GM12878 (cell line): ENCODE data around the gene PRMT3. TPM values are rescaled to one million over a fixed set of nuclear protein-coding genes. Genes with fewer than 3 reads are reported as not detected.

Experiments used
- ATAC-seq: fragments of 200-7000 bp; cut with Tn5 transposase; 3 replicates; pipeline ENCODE4 v1.9.1; 2020; ENCODE audit warnings: mild to moderate bottlenecking, moderate library complexity
- BruUV-seq: library from RNA; stranded (reverse); fragments of 400-500 nt; replicated peaks from 2 replicates; lab custom pipeline; 2021; lab: Mats Ljungman, UMichigan
- CTCF ChIA-PET: fragments of 300-600 bp; sonication (Branson Sonifier 250); formaldehyde crosslinking; extraction: SDS; loops from one replicate; lab custom pipeline; 2021; ENCODE audit warnings: inconsistent platforms; lab: Yijun Ruan, JAX
- POLR2A ChIA-PET: fragments of 350-600 bp; formaldehyde crosslinking; extraction: SDS; loops from one replicate; lab custom pipeline; 2021; ENCODE audit warnings: inconsistent platforms; lab: Charles Lee
- RAD21 ChIA-PET: fragments of 300-600 bp; sonication (Branson Sonifier 250); formaldehyde crosslinking; loops from one replicate; lab custom pipeline; 2023; ENCODE audit warnings: antibody characterized with exemption; ENCODE audit not compliant: unreplicated experiment; lab: Charles Lee
- SMC1A ChIA-PET: fragments of 300-600 bp; sonication (Branson Sonifier 250); formaldehyde crosslinking; loops from one replicate; lab custom pipeline; 2023; ENCODE audit not compliant: unreplicated experiment, uncharacterized antibody; lab: Charles Lee
- DNase-seq: peaks from one replicate; pipeline ENCODE4 v3.0.0-alpha.2; 2011; ENCODE audit warnings: low read depth, low spot score
- FAIRE-seq: peaks from 3 replicates; lab custom pipeline; 2011; peaks lifted over from hg19 to GRCh38; lab: Jason Lieb, UNC
- H2AFZ ChIP-seq: 2 replicates; pipeline ENCODE4 v1.6.0; 2011; ENCODE audit warnings: low read depth, low read length, control low read depth; ENCODE audit not compliant: control insufficient read depth
- H3K27ac ChIP-seq: 2 replicates; pipeline ENCODE4 v1.5.1; 2011; ENCODE audit warnings: control low read depth; ENCODE audit not compliant: control insufficient read depth, insufficient read depth
- H3K27me3 ChIP-seq, 2 experiments: replicated peaks in 1 of 2; 2 replicates each; pipeline versions ENCODE4 v1.6.0 to v1.6.1; 2011; ENCODE audit warnings: low read length in 1 of 2; ENCODE audit not compliant: control insufficient read depth in 2 of 2, insufficient read depth in 2 of 2
- H3K36me3 ChIP-seq, 2 experiments: 2 replicates each; pipeline ENCODE4 v1.5.1; 2011; ENCODE audit warnings: low read length in 1 of 2; ENCODE audit not compliant: control insufficient read depth in 2 of 2, insufficient read depth in 2 of 2
- H3K4me1 ChIP-seq: 2 replicates; pipeline ENCODE4 v1.6.1; 2011; ENCODE audit warnings: mild to moderate bottlenecking, low read length, moderate library complexity, mixed read lengths; ENCODE audit not compliant: control insufficient read depth, insufficient read depth
- H3K4me2 ChIP-seq: 2 replicates; pipeline ENCODE4 v1.6.0; 2011; ENCODE audit warnings: control low read depth; ENCODE audit not compliant: control insufficient read depth, insufficient read depth
- H3K4me3 ChIP-seq: fragments of 200-600 bp; sonication (generic); 2 replicates; pipeline ENCODE4 v1.5.1; 2016
- H3K79me2 ChIP-seq: 2 replicates; pipeline ENCODE4 v1.6.0; 2011; ENCODE audit warnings: low read length; ENCODE audit not compliant: control insufficient read depth, insufficient read depth
- H3K9ac ChIP-seq: 2 replicates; pipeline ENCODE4 v1.8.0; 2011; ENCODE audit warnings: low read length, control low read depth, mixed read lengths; ENCODE audit not compliant: control insufficient read depth, insufficient read depth
- H3K9me3 ChIP-seq: replicated peaks from 3 replicates; pipeline ENCODE4 v1.5.1; 2011; ENCODE audit warnings: mild to moderate bottlenecking, low read length; ENCODE audit not compliant: control insufficient read depth, insufficient read depth
- H4K20me1 ChIP-seq: 2 replicates; pipeline ENCODE4 v1.6.0; 2011; ENCODE audit not compliant: control insufficient read depth, insufficient read depth
- ATF2 ChIP-seq: IDR thresholded peaks from 2 replicates; pipeline ENCODE4 v1.6.1; 2012; ENCODE audit warnings: low read length, inconsistent platforms
- EP300 ChIP-seq, 2 experiments: fragments of 150-350 bp in 1 of 2; IDR thresholded peaks; 2 replicates each; pipeline ENCODE4 v1.6.1; 2011 to 2012; ENCODE audit warnings: low read depth in 2 of 2, low read length in 2 of 2, borderline replicate concordance in 1 of 2, improper control_type of control experiment in 1 of 2, inconsistent platforms in 1 of 2; ENCODE audit not compliant: control insufficient read depth in 1 of 2
- LARP7 ChIP-seq: fragments of 450-650 bp; IDR thresholded peaks from 2 replicates; pipeline ENCODE4 v1.6.1; 2017; ENCODE audit warnings: mild to moderate bottlenecking
- MYC ChIP-seq: IDR thresholded peaks from 2 replicates; pipeline ENCODE4 v1.6.1; 2011; ENCODE audit warnings: mild to moderate bottlenecking, low read length, moderate library complexity, inconsistent platforms; ENCODE audit not compliant: insufficient read depth, insufficient replicate concordance, insufficient read length, severe bottlenecking
- PAX5 ChIP-seq: IDR thresholded peaks from 2 replicates; pipeline ENCODE4 v1.6.1; 2011; ENCODE audit warnings: low read depth, low read length, borderline replicate concordance
- RBBP5 ChIP-seq: fragments of 200-600 bp; sonication (generic); conservative IDR thresholded peaks from 2 replicates; pipeline ENCODE4 v1.6.1; 2016
- RCOR1 ChIP-seq: conservative IDR thresholded peaks from 2 replicates; pipeline ENCODE4 v1.6.1; 2012; ENCODE audit warnings: low read depth, low read length, improper control_type of control experiment
- REST ChIP-seq: IDR thresholded peaks from 2 replicates; pipeline ENCODE4 v1.6.1; 2012; ENCODE audit warnings: mild to moderate bottlenecking, low read depth, low read length
- SMC3 ChIP-seq: IDR thresholded peaks from 2 replicates; pipeline ENCODE4 v1.6.1; 2011; ENCODE audit warnings: low read length, improper control_type of control experiment, borderline replicate concordance
- SP1 ChIP-seq: IDR thresholded peaks from one replicate; pipeline ENCODE4 v1.6.1; 2011; ENCODE audit warnings: low read depth, low read length
- SREBF1 ChIP-seq: IDR thresholded peaks from 2 replicates; pipeline ENCODE4 v1.6.1; 2012; ENCODE audit warnings: mild to moderate bottlenecking, low read length
- TAF1 ChIP-seq: IDR thresholded peaks from 2 replicates; pipeline ENCODE4 v1.6.1; 2011; ENCODE audit warnings: mild to moderate bottlenecking, low read depth, low read length, borderline replicate concordance
- ZZZ3 ChIP-seq: IDR thresholded peaks from 2 replicates; pipeline ENCODE4 v1.6.1; 2011; ENCODE audit warnings: low read depth; ENCODE audit not compliant: control insufficient read depth, insufficient read length
- WGBS: methylation state at CpG from one replicate; pipeline ENCODE4 v1.1.6; 2016; ENCODE audit warnings: low lambda C conversion rate; ENCODE audit not compliant: insufficient replicate concordance, insufficient coverage; ENCODE audit errors: missing lambda C conversion rate; 5-methylcytosine and 5-hydroxymethylcytosine counted together
- in situ Hi-C: fragments of 300-500 bp; cut with MboI; formaldehyde crosslinking; loops from 9 replicates; pipeline ENCODE4 v1.14.3; 2018; ENCODE audit warnings: mixed read lengths
- intact Hi-C: fragments of 100-400 bp; cut with micrococcal nuclease; formaldehyde crosslinking; loops from one replicate; pipeline ENCODE4 v1.14.2; 2022; ENCODE audit not compliant: unreplicated experiment
- polyA plus RNA-seq, 11 experiments: library from polyadenylated mRNA; depleted of rRNA in 4 of 11; unstranded in 6 of 11; stranded (reverse) in 5 of 11; fragments of >200 nt; fragmentation: Nextera tagmentation in 4 of 11; fragmentation: Illumina TruSeq in 1 of 11; extraction: Ambion mirVana in 4 of 11; extraction: Trizol in 1 of 11; gene quantifications; 1 replicate in 1 of 11; 2 replicates in 10 of 11; pipeline versions ENCODE4 v1.2.1 to v1.2.3, GENCODE V29; 2011 to 2016; ENCODE audit warnings: inconsistent platforms in 2 of 11, missing spikeins in 2 of 11, low read depth in 1 of 11
- total RNA-seq, 4 experiments: library from RNA; depleted of rRNA in 3 of 4; stranded (reverse); fragments of >200 nt in 3 of 4; fragmentation: Illumina TruSeq in 1 of 4; extraction: Trizol in 1 of 4; gene quantifications; 2 replicates each; pipeline versions ENCODE4 v1.2.1 to v1.2.3, GENCODE V29; 2013 to 2021
- TF ChIP-seq, protein P1 (sequence below): fragments of 450-650 bp; formaldehyde crosslinking; IDR thresholded peaks from 2 replicates; pipeline ENCODE4 v1.4.0; 2022; ENCODE audit warnings: mild to moderate bottlenecking, moderate library complexity

Gene PRMT3
- total and polyA plus RNA-seq, 10 of the 15 experiments (the other 5 are each of a cell fraction or from before 2014, with no cell fraction given) = 13.9 to 52.1 (median 27.7) TPM

GRCh38 chr11:20363500-20364340 is 23.8 kb upstream of the PRMT3 start, which contains the start of gene HTATIP2:
TSS of gene HTATIP2 (plus strand) at chr11:20363714. CDS start at chr11:20364238, 524 bp downstream.
- Histone ChIP-seq H3K27ac (peak within 1 kb of the TSS; percentile 65), H3K79me2 (peaks cover 2% of the 10 kb centered on the region), H3K36me3 (no peaks in the 10 kb centered on the region), H3K27me3 (no peaks in the 10 kb centered on the region), H3K4me1 (peaks cover 7% of the 10 kb centered on the region; the same call in 1 of the 2 replicates), H3K9ac (peak within 1 kb of the TSS; percentile 69), H3K4me3 (peak within 1 kb of the TSS; percentile 58), H3K9me3 (no peaks in the 10 kb centered on the region; the same call in 2 of the 3 replicates), H2AFZ (peak within 1 kb of the TSS; percentile 81), H3K4me2 (peak within 1 kb of the TSS; percentile 73), H4K20me1 (no peaks in the 10 kb centered on the region)
- ATAC-seq (peak; percentile 95), FAIRE-seq (peak; percentile 35), DNase-seq (no peak)
- SMC1A ChIA-PET = interaction anchor here (2.1 kb wide), 1 partner anchor 10 kb away, joined by 8 read pairs; no protein-coding TSS in a partner anchor
- POLR2A ChIA-PET = interaction anchor here (0.6 kb wide), 1 partner anchor 655 kb away, joined by 3 read pairs; no protein-coding TSS in a partner anchor
- 5% methylated on average over 55 of the region's 68 CpGs for WGBS
- RAD21 ChIA-PET = interaction anchor here (1.3 kb wide), 1 partner anchor 231 kb away, joined by 3 read pairs; no protein-coding TSS in a partner anchor
- intact Hi-C loops = no loop called here
- TSS peak; percentile 90 for BruUV-seq
- in situ Hi-C loops = no loop called here
- CTCF ChIA-PET = interaction anchor here (0.7 to 8.1 kb wide), 6 partner anchors 10 to 322 kb away, joined by 3 to 66 read pairs (median 4); no protein-coding TSS in a partner anchor
- TF ChIP-seq RCOR1 = no peak
- TF ChIP-seq EP300 (IDR thresholded peaks at IDR 0.05; ENCODE audit: borderline replicate concordance in 1 of 2, control insufficient read depth in 1 of 2, low read depth in 2 of 2, low read length in 2 of 2) = no peak
- no peak for TF ChIP-seq ZZZ3
- no peak for TF ChIP-seq SP1
- no peak for TF ChIP-seq SREBF1
- TF ChIP-seq SMC3 = no peak
- TF ChIP-seq MYC = peak; percentile 44
- TF ChIP-seq REST = no peak
- peak; percentile 67; the same call in 1 of the 2 replicates for TF ChIP-seq TAF1
- 0 out of 2 replicates have a peak, but pooled peaks have one; percentile 53 for TF ChIP-seq LARP7
- TF ChIP-seq, protein P1, sequence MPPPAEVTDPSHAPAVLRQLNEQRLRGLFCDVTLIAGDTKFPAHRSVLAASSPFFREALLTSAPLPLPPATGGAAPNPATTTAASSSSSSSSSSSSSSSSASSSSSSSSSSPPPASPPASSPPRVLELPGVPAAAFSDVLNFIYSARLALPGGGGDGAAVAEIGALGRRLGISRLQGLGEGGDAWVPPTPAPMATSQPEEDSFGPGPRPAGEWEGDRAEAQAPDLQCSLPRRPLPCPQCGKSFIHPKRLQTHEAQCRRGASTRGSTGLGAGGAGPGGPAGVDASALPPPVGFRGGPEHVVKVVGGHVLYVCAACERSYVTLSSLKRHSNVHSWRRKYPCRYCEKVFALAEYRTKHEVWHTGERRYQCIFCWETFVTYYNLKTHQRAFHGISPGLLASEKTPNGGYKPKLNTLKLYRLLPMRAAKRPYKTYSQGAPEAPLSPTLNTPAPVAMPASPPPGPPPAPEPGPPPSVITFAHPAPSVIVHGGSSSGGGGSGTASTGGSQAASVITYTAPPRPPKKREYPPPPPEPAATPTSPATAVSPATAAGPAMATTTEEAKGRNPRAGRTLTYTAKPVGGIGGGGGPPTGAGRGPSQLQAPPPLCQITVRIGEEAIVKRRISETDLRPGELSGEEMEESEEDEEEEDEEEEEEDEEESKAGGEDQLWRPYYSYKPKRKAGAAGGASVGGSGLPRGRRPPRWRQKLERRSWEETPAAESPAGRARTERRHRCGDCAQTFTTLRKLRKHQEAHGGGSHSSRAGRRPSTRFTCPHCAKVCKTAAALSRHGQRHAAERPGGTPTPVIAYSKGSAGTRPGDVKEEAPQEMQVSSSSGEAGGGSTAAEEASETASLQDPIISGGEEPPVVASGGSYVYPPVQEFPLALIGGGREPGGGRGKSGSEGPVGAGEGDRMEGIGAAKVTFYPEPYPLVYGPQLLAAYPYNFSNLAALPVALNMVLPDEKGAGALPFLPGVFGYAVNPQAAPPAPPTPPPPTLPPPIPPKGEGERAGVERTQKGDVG (CRISPR knock-in tag) = no peak
- TF ChIP-seq RBBP5 = no peak
- TF ChIP-seq ATF2 = no peak
- TF ChIP-seq PAX5 = no peak
